HepG2 (cell line): ENCODE results near the gene SEC14L5. TPM values are rescaled to one million over a fixed set of nuclear protein-coding genes. Genes with fewer than 3 reads are reported as not detected.

Experiments used
- DPF2 ChIP-seq: sonication (generic); formaldehyde crosslinking; IDR thresholded peaks from 2 replicates; pipeline ENCODE4 v1.4.0; 2020; ENCODE audit warnings: mild to moderate bottlenecking, low read depth, missing genetic modification reagents, borderline replicate concordance
- FOXM1 ChIP-seq: sonication (generic); formaldehyde crosslinking; IDR thresholded peaks from 2 replicates; pipeline ENCODE4 v1.5.0; 2020; ENCODE audit warnings: missing genetic modification reagents
- FOXO1 ChIP-seq: sonication (generic); formaldehyde crosslinking; IDR thresholded peaks from 2 replicates; pipeline ENCODE4 v1.4.0; 2020; ENCODE audit warnings: missing genetic modification reagents
- GPN1 ChIP-seq: sonication (generic); formaldehyde crosslinking; IDR thresholded peaks from 2 replicates; pipeline ENCODE4 v1.5.1; 2020; ENCODE audit warnings: missing genetic modification reagents, borderline replicate concordance
- KLF16 ChIP-seq, 2 experiments: sonication (generic) in 1 of 2; formaldehyde crosslinking in 1 of 2; IDR thresholded peaks; 2 replicates each; pipeline versions ENCODE4 v1.6.1 to v1.8.0; 2016 to 2023; ENCODE audit warnings: missing genetic modification reagents in 2 of 2, missing compliant biosample characterization in 1 of 2
- MIXL1 ChIP-seq: IDR thresholded peaks from 2 replicates; pipeline ENCODE4 v1.6.1; 2016
- MTF2 ChIP-seq: sonication (generic); formaldehyde crosslinking; IDR thresholded peaks from 2 replicates; pipeline ENCODE4 v1.5.0; 2020; ENCODE audit warnings: missing genetic modification reagents, borderline replicate concordance
- NCOR1 ChIP-seq: fragments of 200-600 bp; sonication (generic); IDR thresholded peaks from 2 replicates; pipeline ENCODE4 v1.7.0; 2017; ENCODE audit warnings: antibody characterized with exemption, low read length, borderline replicate concordance
- PAF1 ChIP-seq: IDR thresholded peaks from 2 replicates; pipeline ENCODE4 v1.6.1; 2016; ENCODE audit warnings: missing genetic modification reagents, missing compliant biosample characterization
- RERE ChIP-seq: IDR thresholded peaks from 2 replicates; pipeline ENCODE4 v1.6.1; 2016; ENCODE audit warnings: low read depth, missing genetic modification reagents, missing compliant biosample characterization
- SMAD9 ChIP-seq: sonication (generic); formaldehyde crosslinking; IDR thresholded peaks from 2 replicates; pipeline ENCODE4 v1.5.1; 2020; ENCODE audit warnings: mild to moderate bottlenecking, missing genetic modification reagents
- SNAPC4 ChIP-seq: sonication (generic); formaldehyde crosslinking; IDR thresholded peaks from 2 replicates; pipeline ENCODE4 v1.4.0; 2020; ENCODE audit warnings: mild to moderate bottlenecking, missing genetic modification reagents
- TBP ChIP-seq: sonication (generic); formaldehyde crosslinking; IDR thresholded peaks from 2 replicates; pipeline ENCODE4 v1.5.0; 2020; ENCODE audit warnings: missing genetic modification reagents
- TCF12 ChIP-seq, 2 experiments: fragments of 450-650 bp in 1 of 2; sonication (generic) in 1 of 2; formaldehyde crosslinking in 1 of 2; IDR thresholded peaks; 2 replicates each; pipeline versions ENCODE4 v1.6.1 to v1.8.0; 2017 to 2022; ENCODE audit warnings: antibody characterized with exemption in 1 of 2, mild to moderate bottlenecking in 1 of 2, missing genetic modification reagents in 1 of 2, moderate library complexity in 1 of 2
- TOPORS ChIP-seq: sonication (generic); formaldehyde crosslinking; IDR thresholded peaks from 2 replicates; pipeline ENCODE4 v1.8.0; 2023; ENCODE audit warnings: mild to moderate bottlenecking, missing genetic modification reagents
- ZNF282 ChIP-seq: fragments of 450-650 bp; IDR thresholded peaks from 2 replicates; pipeline ENCODE4 v1.6.1; 2018; ENCODE audit not compliant: partially characterized antibody
- ZNF484 ChIP-seq: sonication (generic); formaldehyde crosslinking; IDR thresholded peaks from 2 replicates; pipeline ENCODE4 v1.5.1; 2020; ENCODE audit warnings: mild to moderate bottlenecking, low read depth, missing genetic modification reagents, borderline replicate concordance
- ZNF766 ChIP-seq: sonication (generic); formaldehyde crosslinking; IDR thresholded peaks from 2 replicates; pipeline ENCODE4 v1.5.0; 2020; ENCODE audit warnings: missing genetic modification reagents, borderline replicate concordance
- ZSCAN30 ChIP-seq: sonication (generic); formaldehyde crosslinking; IDR thresholded peaks from 2 replicates; pipeline ENCODE4 v1.5.0; 2020; ENCODE audit warnings: mild to moderate bottlenecking, missing genetic modification reagents
- polyA plus RNA-seq, 8 experiments: library from polyadenylated mRNA; depleted of rRNA in 3 of 8; stranded (reverse) in 7 of 8; unstranded in 1 of 8; fragments of >200 nt; fragmentation: Illumina TruSeq in 4 of 8; extraction: Trizol in 4 of 8; gene quantifications; 2 replicates each; pipeline versions ENCODE4 v1.2.1 to v1.2.3, GENCODE V29; 2011 to 2016; ENCODE audit warnings: low read depth in 4 of 8, missing spikeins in 1 of 8, mixed read lengths in 1 of 8; ENCODE audit not compliant: insufficient read depth in 1 of 8
- total RNA-seq, 5 experiments: library from RNA; depleted of rRNA; stranded (reverse); fragments of >200 nt; fragmentation: Illumina TruSeq; extraction: Trizol; gene quantifications; 2 replicates each; pipeline ENCODE4 v1.2.3, GENCODE V29; 2016; ENCODE audit warnings: low read depth in 1 of 5

The SEC14L5 gene
- total and polyA plus RNA-seq, 2 of the 13 experiments (the other 11 are each of a cell fraction or from before 2014, with no cell fraction given): 0.40 to 0.42 TPM

- TF ChIP-seq RERE (CRISPR knock-in tag) (no peak), MIXL1 (no peak), KLF16 (CRISPR knock-in tag; IDR thresholded peaks at IDR 0.05) (no peak), PAF1 (CRISPR knock-in tag) (no peak), TCF12 (IDR thresholded peaks at IDR 0.05) (no peak), TCF12 (CRISPR knock-in tag; IDR thresholded peaks at IDR 0.05) (no peak), TBP (CRISPR knock-in tag) (no peak), ZNF766 (CRISPR knock-in tag) (no peak), TOPORS (CRISPR knock-in tag) (no peak), ZNF282 (no peak), NCOR1 (no peak), FOXO1 (CRISPR knock-in tag) (no peak), SMAD9 (CRISPR knock-in tag) (0 out of 2 replicates have a peak, but pooled peaks have one; percentile 26), GPN1 (CRISPR knock-in tag) (no peak), ZSCAN30 (CRISPR knock-in tag) (no peak; the same call in 1 of the 2 replicates), FOXM1 (CRISPR knock-in tag) (no peak), SNAPC4 (no peak), ZNF484 (no peak), MTF2 (no peak; the same call in 1 of the 2 replicates), DPF2 (CRISPR knock-in tag) (no peak)
Measured at GRCh38 chr16:4936181-4936990, 21.7 kb upstream of the SEC14L5 start (continued).
